ENCODE data around the gene SAMD4B. TPM values are rescaled to one million over a fixed set of nuclear protein-coding genes. Genes with fewer than 3 reads are reported as not detected.

SAMD4B gene
- total and polyA plus RNA-seq, 9 of the 15 experiments (the other 6 are each of a cell fraction or from before 2014, with no cell fraction given), result 3.4 to 90.5 (median 38.0) TPM

DNA sequence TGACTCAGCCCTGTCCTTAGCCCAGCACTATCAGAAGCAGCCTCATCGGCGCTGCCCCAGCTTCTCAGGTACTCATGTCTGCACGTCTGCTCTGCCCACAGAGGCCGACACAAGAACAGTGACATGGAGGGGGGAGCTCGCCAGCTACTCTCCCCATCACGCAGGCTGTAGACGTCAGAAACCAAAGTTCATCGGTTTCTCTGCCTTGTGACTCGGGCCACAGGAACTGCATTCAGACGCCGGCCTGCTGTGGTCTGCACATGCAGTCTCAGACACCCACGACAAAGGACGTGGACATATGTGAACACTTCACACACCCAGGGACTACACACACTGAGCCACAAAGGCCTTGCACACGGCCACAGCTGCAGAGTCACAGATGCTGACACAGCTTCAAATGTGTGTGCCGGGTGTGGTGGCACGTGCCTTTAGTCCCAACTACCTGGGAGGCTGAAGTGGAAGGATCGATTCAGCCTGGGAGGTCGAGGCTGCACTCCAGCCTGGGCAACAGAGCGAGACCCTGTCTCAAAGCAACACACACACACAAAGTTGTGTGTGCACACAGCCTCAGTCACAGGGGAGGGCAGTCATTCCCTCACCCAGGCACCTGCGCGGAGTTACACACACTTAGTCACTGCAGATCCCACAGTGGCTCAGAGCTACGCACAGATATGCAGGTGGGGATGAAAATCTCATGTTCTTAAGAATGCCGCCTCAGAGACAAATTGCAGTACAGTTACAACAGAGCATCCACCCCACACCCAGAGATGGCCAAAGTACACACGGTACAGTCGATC lies 59.5 kb downstream of the SAMD4B start (continued):
- TF ChIP-seq, protein P1, sequence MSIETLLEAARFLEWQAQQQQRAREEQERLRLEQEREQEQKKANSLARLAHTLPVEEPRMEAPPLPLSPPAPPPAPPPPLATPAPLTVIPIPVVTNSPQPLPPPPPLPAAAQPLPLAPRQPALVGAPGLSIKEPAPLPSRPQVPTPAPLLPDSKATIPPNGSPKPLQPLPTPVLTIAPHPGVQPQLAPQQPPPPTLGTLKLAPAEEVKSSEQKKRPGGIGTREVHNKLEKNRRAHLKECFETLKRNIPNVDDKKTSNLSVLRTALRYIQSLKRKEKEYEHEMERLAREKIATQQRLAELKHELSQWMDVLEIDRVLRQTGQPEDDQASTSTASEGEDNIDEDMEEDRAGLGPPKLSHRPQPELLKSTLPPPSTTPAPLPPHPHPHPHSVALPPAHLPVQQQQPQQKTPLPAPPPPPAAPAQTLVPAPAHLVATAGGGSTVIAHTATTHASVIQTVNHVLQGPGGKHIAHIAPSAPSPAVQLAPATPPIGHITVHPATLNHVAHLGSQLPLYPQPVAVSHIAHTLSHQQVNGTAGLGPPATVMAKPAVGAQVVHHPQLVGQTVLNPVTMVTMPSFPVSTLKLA (conservative IDR thresholded peaks at IDR 0.05), result no peak
- TF ChIP-seq THRAP3 (IDR thresholded peaks at IDR 0.05; ENCODE audit: borderline replicate concordance) (no peak), U2AF2 (optimal IDR thresholded peaks at IDR 0.05; ENCODE audit: low read depth, low read length) (no peak), HMG20B (CRISPR knock-in tag; IDR thresholded peaks at IDR 0.05) (no peak), BDP1 (IDR thresholded peaks at IDR 0.05; ENCODE audit: insufficient read depth, insufficient read length) (no peak), CHD2 (IDR thresholded peaks at IDR 0.05; ENCODE audit: low read depth, low read length) (no peak; the same call in 1 of the 2 replicates), CREM (IDR thresholded peaks at IDR 0.05; ENCODE audit: low read depth) (peak; percentile 51)
- TF ChIP-seq, protein P2, sequence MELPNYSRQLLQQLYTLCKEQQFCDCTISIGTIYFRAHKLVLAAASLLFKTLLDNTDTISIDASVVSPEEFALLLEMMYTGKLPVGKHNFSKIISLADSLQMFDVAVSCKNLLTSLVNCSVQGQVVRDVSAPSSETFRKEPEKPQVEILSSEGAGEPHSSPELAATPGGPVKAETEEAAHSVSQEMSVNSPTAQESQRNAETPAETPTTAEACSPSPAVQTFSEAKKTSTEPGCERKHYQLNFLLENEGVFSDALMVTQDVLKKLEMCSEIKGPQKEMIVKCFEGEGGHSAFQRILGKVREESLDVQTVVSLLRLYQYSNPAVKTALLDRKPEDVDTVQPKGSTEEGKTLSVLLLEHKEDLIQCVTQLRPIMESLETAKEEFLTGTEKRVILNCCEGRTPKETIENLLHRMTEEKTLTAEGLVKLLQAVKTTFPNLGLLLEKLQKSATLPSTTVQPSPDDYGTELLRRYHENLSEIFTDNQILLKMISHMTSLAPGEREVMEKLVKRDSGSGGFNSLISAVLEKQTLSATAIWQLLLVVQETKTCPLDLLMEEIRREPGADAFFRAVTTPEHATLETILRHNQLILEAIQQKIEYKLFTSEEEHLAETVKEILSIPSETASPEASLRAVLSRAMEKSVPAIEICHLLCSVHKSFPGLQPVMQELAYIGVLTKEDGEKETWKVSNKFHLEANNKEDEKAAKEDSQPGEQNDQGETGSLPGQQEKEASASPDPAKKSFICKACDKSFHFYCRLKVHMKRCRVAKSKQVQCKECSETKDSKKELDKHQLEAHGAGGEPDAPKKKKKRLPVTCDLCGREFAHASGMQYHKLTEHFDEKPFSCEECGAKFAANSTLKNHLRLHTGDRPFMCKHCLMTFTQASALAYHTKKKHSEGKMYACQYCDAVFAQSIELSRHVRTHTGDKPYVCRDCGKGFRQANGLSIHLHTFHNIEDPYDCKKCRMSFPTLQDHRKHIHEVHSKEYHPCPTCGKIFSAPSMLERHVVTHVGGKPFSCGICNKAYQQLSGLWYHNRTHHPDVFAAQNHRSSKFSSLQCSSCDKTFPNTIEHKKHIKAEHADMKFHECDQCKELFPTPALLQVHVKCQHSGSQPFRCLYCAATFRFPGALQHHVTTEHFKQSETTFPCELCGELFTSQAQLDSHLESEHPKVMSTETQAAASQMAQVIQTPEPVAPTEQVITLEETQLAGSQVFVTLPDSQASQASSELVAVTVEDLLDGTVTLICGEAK (IDR thresholded peaks at IDR 0.05), result no peak
- TF ChIP-seq, protein P2 (CRISPR knock-in tag; IDR thresholded peaks at IDR 0.05), result no peak
- TF ChIP-seq, protein P3, sequence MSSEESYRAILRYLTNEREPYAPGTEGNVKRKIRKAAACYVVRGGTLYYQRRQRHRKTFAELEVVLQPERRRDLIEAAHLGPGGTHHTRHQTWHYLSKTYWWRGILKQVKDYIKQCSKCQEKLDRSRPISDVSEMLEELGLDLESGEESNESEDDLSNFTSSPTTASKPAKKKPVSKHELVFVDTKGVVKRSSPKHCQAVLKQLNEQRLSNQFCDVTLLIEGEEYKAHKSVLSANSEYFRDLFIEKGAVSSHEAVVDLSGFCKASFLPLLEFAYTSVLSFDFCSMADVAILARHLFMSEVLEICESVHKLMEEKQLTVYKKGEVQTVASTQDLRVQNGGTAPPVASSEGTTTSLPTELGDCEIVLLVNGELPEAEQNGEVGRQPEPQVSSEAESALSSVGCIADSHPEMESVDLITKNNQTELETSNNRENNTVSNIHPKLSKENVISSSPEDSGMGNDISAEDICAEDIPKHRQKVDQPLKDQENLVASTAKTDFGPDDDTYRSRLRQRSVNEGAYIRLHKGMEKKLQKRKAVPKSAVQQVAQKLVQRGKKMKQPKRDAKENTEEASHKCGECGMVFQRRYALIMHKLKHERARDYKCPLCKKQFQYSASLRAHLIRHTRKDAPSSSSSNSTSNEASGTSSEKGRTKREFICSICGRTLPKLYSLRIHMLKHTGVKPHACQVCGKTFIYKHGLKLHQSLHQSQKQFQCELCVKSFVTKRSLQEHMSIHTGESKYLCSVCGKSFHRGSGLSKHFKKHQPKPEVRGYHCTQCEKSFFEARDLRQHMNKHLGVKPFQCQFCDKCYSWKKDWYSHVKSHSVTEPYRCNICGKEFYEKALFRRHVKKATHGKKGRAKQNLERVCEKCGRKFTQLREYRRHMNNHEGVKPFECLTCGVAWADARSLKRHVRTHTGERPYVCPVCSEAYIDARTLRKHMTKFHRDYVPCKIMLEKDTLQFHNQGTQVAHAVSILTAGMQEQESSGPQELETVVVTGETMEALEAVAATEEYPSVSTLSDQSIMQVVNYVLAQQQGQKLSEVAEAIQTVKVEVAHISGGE (CRISPR knock-in tag; IDR thresholded peaks at IDR 0.05), result no peak
- TF ChIP-seq, protein P4, sequence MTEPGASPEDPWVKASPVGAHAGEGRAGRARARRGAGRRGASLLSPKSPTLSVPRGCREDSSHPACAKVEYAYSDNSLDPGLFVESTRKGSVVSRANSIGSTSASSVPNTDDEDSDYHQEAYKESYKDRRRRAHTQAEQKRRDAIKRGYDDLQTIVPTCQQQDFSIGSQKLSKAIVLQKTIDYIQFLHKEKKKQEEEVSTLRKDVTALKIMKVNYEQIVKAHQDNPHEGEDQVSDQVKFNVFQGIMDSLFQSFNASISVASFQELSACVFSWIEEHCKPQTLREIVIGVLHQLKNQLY (CRISPR knock-in tag; conservative IDR thresholded peaks at IDR 0.05), result 0 out of 4 replicates have a peak, but pooled peaks of 1 of the 2 experiments have one; percentile 38

Data from K562 (cell line).